Medulla oblongata (tissue), 1 donor: ENCODE results near the gene TSPEAR.
"Not testable (repeated sequence)": the region's sequence is repeated elsewhere in the genome, so short reads cannot be mapped to it uniquely, and the experiment has no call there.

ENCODE experiments used
- DNase-seq: peaks from one replicate; pipeline ENCODE4 v3.0.0-alpha.2; 2015; ENCODE audit errors: extremely low spot score

TSPEAR gene

GRCh38 chr21:44684077-44684476 lies 27.3 kb downstream of the TSPEAR start:
- DNase-seq, result no peak

- no peak for DNase-seq
Observed at GRCh38 chr21:44682580-44683151, 28.7 kb downstream of the TSPEAR start.

DNA sequence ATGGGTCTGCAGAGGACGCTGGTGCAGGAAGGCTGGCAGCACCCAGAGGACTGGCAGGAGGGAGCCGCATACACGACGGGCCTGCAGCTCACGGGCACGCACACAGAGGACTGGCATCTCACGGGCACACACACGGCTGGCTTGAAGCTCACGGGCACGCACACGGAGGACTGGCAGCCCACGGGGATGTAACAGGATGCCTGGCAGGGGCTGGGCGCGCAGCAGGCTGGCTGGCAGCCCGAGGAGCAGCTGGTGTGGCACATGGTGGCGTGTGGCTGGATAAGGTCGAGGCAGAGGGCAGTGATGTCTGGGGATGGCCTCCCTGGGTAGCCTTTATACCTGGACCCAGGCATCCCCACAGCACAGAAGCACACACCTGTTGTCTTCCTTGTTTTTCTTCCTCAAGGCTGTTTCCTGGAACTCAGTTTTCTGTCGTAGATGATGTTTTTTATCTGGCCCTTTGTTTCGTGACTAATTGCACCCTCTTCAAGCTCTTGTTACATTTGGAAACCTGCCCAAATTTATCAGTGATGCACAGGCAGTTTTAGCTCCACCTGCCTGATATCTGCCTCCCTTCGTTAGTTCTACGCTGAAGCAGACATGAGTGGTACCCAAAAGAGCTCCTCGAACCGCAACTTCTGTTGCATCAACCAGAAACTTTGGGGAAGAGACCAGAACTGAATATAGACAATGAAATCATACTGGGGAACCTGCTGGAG lies 29.4 kb downstream of the TSPEAR start, which contains the start of gene KRTAP12-1:
Gene KRTAP12-1 (minus strand): TSS at position 303 of the 719 bp plus-strand sequence. CDS start 40 bp downstream, at position 263.
- DNase-seq, result no peak

- no peak for DNase-seq
Observed at GRCh38 chr21:44681152-44681551, 30.2 kb downstream of the TSPEAR start.

DNA sequence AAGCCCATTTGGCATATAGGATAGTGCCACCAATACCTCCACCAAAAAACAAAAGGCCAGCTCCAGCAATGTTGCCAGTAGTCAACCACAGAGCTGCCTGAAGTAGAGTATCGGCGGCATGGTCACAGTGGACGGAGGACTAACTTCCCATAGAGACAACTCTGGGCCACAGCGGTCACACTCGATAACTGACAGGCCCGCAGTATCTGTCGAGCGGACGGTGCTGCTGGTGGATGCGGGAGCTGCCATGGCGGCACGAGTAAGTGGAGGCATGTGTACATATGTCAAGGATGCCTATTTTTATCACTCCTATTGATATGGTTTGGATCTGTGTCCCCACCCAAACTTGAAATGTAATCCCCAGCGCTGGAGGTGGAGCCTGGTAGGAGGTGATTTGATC lies 33.5 kb downstream of the TSPEAR start:
- DNase-seq, result no peak

GRCh38 chr21:44671911-44672310 lies 39.5 kb downstream of the TSPEAR start:
- no peak for DNase-seq

DNA sequence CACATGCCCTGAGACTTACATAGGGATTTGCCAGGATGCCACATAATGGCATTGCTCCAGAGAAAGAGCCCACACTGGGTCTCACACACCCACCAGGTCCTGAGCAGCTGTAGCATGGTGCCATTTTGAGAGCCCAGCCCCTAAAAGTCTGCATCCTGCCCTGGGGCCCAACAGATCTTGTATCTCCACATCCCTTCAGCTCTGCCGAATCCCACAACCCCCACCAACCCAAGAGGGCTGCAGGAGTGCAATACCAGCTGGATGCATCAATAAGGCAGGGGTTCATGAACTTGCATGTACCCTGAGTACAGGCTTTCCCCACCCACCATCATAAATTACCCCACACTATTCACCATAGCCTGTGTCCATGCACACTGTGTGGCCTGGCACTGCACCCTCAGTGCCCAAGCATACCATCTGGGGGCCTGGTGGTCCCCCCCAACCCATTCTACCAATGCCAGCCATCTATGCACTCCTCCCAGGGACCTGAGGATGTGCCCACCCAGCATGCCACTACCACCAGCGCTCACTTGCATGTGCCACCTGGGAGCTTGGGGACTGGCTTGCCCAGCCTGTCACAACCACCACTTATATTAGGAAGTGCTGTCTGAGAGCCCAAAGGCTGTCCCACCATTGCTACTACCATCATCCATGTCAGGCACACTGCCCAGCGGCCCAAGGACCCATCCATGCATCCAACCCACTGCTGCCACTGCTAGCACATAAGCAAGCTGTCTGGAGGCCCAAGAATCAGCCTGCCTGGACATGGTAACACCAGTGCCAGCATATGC lies 40.5 kb downstream of the TSPEAR start:
- no peak for DNase-seq

GRCh38 chr21:44667612-44668011 lies 43.8 kb downstream of the TSPEAR start:
- no peak for DNase-seq

DNA sequence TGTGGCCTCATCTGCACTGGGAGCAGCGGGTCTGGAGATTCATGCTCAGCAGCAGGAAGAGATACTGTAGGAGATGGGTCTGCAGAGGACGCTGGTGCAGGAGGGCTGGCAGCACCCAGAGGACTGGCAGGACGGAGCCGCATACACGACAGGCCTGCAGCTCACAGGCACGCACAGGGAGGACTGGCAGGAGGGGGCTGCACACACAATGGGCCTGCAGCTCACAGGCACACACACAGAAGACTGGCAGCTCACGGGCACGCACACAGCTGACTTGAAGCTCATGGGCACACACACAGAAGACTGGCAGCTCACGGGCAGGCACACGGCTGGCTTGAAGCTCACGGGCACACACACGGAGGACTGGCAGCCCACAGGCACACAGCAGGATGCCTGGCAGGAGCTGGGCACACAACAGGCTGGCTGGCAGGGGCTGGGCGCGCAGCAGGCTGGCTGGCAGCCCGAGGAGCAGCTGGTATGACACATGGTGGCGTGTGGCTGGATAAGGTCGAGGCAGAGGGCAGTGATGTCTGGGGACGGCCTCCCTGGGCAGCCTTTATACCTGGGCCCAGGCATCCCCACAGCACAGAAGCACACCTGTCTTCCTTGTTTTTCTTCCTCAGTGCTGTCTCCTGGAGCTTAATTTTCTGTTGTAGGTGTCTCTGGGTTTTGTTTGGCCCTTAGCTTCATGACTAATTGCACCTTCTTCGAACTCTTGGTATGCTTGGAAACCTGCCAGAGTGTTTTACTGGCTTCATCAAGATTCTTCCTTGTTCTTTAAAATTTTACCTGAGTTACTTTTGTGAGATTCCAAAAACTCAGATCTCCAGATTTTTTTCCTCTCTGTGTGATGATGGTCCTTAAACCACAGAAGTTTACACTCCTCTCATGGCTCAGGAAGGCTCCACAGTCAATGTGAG lies 44.7 kb downstream of the TSPEAR start, which contains the start of gene KRTAP12-2:
Gene KRTAP12-2 (minus strand): TSS at position 527 of the 920 bp plus-strand sequence. CDS start 41 bp downstream, at position 486.
- DNase-seq, result no peak

GRCh38 chr21:44664691-44665090 lies 46.7 kb downstream of the TSPEAR start:
- no peak for DNase-seq

- DNase-seq, result not testable (repeated sequence)
Observed at GRCh38 chr21:44661567-44661966, 49.8 kb downstream of the TSPEAR start.

DNA sequence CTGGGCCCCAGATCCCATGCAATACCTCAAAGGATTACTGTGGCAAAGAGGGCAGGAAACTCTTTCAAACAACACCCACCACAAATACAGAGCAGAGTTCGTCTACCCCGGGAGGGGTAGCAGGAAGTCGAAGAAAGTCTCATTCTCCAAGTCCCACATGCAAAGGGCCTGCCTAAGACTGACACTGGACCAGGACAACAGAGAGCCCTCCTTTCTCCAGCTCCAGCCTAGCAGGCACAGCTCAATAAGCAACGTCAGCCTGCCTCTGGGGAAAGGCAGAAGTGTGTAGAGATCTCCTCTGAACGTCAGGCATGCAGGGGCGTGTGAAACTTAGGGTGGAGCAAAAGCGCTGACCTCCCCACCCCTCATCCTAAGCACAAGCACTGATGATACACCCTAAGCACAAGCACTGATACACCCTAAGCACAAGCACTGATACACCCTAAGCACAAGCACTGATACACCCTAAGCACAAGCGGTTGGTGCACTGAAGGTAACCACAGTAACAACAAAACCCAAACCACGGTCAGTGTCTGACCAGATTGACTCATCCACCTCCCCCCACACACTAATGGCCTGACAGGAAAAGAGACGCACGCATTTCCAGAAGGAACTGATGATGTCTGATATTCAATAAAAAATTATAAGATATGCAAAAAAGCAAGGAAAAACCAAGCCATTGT lies 52.3 kb downstream of the TSPEAR start:
- no peak for DNase-seq

GRCh38 chr21:44658541-44658910 lies 52.8 kb downstream of the TSPEAR start:
- DNase-seq, result no peak

DNA sequence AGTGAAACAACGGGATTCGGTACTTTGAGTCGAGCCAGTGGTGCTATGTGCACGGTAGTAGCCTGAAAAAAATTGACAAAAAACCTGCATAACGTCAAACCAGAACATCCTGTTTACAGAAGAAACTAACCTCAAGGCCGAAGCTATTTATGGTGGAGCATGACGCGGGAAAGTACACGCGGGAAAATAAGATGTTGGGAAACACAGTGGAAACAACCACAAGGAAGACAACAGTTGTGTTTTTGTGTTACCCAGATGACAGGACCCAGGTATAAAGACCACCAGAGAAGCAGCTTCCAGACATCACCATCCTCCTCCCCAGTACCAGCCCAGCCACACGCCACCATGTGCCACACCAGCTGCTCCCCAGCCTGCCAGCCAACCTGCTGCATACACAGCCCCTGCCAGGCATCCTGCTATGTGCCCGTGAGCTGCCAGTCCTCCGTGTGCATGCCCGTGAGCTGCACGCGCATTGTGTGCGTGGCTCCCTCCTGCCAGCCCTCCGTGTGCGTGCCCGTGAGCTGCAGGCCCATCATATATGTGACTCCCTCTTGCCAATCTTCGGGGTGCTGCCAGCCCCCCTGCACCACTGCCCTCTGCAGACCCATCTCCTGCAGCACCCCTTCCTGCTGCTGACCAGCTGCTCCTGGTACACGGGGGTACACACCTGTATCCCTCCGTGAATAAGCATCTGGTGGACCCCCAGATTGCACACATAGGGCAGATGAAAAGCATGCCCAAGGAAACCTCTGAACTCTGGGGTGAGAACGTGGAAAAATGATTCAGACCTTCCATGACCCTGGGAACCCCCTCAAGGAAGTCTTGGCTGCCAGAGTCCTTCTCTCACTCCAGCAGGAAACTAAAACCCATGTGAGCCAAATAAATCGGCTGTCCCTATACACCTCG lies 53.5 kb downstream of the TSPEAR start, which contains the start of gene KRTAP12-3:
Gene KRTAP12-3 (plus strand): TSS at position 298 of the 906 bp plus-strand sequence. CDS start 48 bp downstream, at position 346.
- no peak for DNase-seq

- no peak for DNase-seq
Observed at GRCh38 chr21:44656868-44657267, 54.5 kb downstream of the TSPEAR start.

GRCh38 chr21:44654576-44655175 lies 56.7 kb downstream of the TSPEAR start, which contains the start of gene KRTAP12-4:
Gene KRTAP12-4, minus strand, starts transcription at chr21:44654659. Its CDS starts 45 bp downstream, at chr21:44654614.
- DNase-seq, result no peak

GRCh38 chr21:44653656-44654575 lies 57.5 kb downstream of the TSPEAR start:
- DNase-seq, result no peak

- DNase-seq, result no peak
Observed at GRCh38 chr21:44653123-44653522, 58.2 kb downstream of the TSPEAR start.
